GM20431 (cell line): Measurements from ENCODE around the gene TENT4B.
"Not testable (repeated sequence)": the region's sequence is repeated elsewhere in the genome, so short reads cannot be mapped to it uniquely, and the experiment has no call there.

Source experiments
- in situ Hi-C: fragments of 300-500 bp; cut with MseI, MboI; formaldehyde crosslinking; loops from one replicate; pipeline ENCODE4 v1.15.0; 2020; ENCODE audit warnings: low sequenced_read_pairs; ENCODE audit not compliant: unreplicated experiment

TENT4B gene

DNA sequence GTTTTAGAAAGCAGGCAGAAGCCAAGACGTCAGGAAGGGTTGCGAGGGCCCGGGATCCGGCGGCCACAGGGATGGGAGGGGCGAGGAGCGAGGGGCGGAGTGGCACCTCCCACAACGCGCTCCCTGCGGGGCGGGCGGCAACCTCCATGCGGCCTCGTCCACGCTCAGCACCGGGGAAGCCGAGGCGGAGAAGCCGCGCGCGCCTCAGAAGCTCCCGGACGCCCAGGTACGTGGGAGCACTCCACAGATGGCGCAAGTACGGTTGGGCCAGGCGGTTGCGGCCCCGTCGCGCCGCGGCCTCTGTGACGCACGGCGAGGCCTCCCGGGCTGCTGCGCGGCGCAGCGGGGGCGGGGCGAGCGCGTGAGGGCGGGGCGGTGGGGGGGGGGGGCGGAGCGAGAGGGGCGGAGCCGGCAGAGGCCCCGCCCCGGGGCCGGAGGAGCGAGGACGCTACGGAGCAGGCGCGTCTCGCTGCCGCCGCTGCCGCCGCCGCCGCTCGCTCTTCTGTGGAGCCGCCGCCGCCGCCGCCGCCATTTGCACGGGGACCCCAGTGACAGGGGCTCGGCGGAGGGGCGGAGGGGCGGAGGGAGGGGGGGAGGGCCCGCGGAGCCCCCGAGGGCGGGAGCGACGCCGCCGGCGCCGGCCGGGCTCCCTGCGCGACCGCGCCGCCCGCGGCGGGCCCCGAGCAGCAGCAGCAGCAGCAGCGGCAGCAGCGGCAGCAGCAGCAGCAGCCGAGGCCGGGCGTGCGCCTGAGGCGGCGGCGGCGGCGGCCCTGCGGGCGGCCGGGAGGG is at the start of gene TENT4B:
Gene TENT4B (plus strand): TSS at position 500 of the 789 bp plus-strand sequence. CDS start 316 bp downstream, outside the sequence.
- in situ Hi-C loops = loop anchor here (10.0 kb wide), 1 partner anchor 52 kb away; no protein-coding TSS in a partner anchor

DNA sequence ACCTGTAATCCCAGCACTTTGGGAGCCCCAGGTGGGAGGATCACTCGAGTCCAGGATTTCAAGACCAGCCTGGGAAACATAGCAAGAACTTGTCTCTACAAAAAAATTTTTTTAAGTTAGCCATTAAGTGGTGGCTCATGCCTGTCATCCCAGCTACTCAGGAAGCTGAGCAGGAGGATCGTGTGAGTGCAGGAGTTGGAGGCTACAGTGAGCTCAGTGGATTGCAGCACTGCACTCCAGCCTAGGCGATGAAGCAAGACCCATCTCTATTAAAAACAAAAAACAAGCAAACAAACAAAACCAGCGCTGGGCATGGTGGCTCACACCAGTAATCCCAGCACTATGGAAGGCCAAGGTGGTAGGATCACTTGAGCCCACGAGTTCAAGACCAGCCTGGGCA is 49.3 kb upstream of the TENT4B start:
- in situ Hi-C loops = no loop called here

GRCh38 chr16:50114357-50115129 is 38.6 kb upstream of the TENT4B start:
- in situ Hi-C loops = no loop called here

GRCh38 chr16:50120711-50121110 is 32.4 kb upstream of the TENT4B start:
- in situ Hi-C loops = no loop called here

- in situ Hi-C loops = no loop called here
These were observed 31.8 kb upstream of the TENT4B start for GRCh38 chr16:50121278-50121677.

- in situ Hi-C loops = no loop called here
These were observed 31.2 kb upstream of the TENT4B start for GRCh38 chr16:50121721-50122445.

- in situ Hi-C loops = no loop called here
These were observed 29.7 kb upstream of the TENT4B start for GRCh38 chr16:50123417-50123816.

GRCh38 chr16:50124769-50125168 is 28.3 kb upstream of the TENT4B start:
- in situ Hi-C loops = no loop called here

DNA sequence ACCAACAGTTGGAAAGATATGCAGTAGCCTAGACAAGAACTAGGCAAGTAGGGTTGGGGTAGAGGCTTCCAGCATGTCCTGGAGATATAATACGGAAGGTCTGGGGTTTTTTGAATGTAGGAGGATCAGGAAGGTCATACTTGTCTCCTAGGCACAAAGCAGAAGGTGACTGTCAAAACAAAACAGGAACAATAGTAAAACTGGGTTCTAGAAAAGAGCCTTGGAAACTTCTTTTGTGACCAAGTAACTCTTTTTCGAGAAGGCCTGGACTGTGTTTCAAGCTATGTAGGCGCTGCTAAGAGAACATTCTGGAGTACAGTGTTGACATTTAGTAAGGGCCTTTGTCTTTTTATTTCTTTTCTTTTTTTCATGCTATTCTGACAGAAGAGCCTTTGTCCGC is 26.9 kb upstream of the TENT4B start:
- in situ Hi-C loops = no loop called here

- in situ Hi-C loops = not testable (repeated sequence)
These were observed 20.5 kb upstream of the TENT4B start for GRCh38 chr16:50132571-50132970.

- in situ Hi-C loops = no loop called here
These were observed 19.9 kb upstream of the TENT4B start for GRCh38 chr16:50133214-50133613.

GRCh38 chr16:50136399-50136798 is 16.7 kb upstream of the TENT4B start:
- in situ Hi-C loops = no loop called here

GRCh38 chr16:50137268-50137667 is 15.8 kb upstream of the TENT4B start:
- in situ Hi-C loops = no loop called here

DNA sequence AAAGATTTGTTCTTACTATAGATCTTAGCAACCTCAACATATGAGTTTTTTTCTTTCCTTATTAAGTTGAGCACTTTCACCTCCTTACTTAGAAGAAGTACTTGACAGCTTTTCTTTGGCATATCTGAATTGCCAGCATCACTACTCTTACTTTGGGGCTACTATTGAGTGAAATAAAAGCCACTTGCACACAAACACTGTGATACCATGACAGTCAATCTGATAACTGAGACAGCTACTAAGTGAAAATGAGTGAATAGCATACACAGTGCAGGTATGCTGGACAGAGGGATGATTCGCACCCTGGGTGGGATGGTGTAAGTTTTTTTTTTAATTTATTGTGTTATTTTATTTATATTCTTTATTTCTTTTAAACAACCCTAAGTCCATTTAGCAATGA is 13.5 kb upstream of the TENT4B start:
- in situ Hi-C loops = no loop called here

GRCh38 chr16:50144211-50144610 is 8.9 kb upstream of the TENT4B start:
- in situ Hi-C loops = no loop called here

DNA sequence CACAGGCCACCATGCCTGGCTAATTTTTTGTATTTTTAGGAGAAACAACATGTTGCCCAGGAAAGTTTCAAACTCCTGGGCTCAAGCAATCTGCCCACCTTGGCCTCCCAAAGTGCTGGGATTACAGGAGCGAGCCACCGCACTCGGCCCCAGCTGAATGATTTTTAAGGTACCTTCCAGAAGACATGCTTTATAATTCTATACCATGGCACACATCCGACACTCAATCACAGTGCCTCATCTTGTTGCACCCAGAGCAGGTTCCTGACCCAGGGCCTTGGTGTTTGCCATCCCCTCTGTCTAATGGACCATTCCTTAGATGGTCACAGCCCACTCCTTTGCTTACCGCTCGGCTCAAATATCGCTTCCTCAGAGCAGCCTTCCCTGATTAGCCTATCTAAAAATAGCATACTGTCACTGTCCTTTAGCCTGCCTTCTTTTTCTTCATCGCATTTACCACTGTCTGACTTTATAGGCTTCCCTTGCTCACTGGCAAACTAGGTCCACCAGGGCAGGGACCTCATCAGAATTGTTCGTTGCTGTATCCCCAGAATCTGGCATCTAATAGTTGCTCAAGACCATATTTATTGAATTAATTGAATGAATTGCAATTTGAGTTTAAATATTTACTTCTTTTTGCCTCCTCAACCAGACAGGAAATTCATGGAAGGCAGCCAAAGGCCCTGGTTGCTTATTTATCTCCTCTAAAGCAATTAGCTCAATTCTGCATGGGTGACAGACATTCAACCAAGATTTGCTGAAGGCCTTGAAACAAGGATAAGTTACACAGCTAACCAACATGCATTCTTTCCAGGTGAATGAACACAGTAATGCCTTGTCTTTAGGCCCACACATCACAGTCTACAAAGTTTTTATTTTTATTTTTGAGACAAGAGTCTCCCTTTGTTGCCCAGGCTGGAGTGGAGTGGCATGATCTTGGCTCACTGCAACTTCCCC is 6.3 kb upstream of the TENT4B start:
- in situ Hi-C loops = no loop called here

- in situ Hi-C loops = loop anchor here (10.0 kb wide), 1 partner anchor 53 kb away; no protein-coding TSS in a partner anchor
These were observed 1.8 kb upstream of the TENT4B start for GRCh38 chr16:50151322-50151721.

GRCh38 chr16:50151756-50152155 is 1.4 kb upstream of the TENT4B start:
- in situ Hi-C loops = loop anchor here (10.0 kb wide), 1 partner anchor 53 kb away; no protein-coding TSS in a partner anchor

- in situ Hi-C loops = loop anchor here (10.0 kb wide), 1 partner anchor 52 kb away; no protein-coding TSS in a partner anchor
These were observed 727 bp upstream of the TENT4B start for GRCh38 chr16:50152351-50152806.
